NCI-H748 (cell line): ENCODE measurements around the gene TADA3.
A peak's percentile ranks its signal among the peaks of the same experiment; 100 is the strongest.

Experiments used
- DNase-seq: peaks from one replicate; lab custom pipeline; 2025; ENCODE audit not compliant: unreplicated experiment; lab: John Stamatoyannopoulos, UW

The TADA3 gene, protein sequence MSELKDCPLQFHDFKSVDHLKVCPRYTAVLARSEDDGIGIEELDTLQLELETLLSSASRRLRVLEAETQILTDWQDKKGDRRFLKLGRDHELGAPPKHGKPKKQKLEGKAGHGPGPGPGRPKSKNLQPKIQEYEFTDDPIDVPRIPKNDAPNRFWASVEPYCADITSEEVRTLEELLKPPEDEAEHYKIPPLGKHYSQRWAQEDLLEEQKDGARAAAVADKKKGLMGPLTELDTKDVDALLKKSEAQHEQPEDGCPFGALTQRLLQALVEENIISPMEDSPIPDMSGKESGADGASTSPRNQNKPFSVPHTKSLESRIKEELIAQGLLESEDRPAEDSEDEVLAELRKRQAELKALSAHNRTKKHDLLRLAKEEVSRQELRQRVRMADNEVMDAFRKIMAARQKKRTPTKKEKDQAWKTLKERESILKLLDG

DNA sequence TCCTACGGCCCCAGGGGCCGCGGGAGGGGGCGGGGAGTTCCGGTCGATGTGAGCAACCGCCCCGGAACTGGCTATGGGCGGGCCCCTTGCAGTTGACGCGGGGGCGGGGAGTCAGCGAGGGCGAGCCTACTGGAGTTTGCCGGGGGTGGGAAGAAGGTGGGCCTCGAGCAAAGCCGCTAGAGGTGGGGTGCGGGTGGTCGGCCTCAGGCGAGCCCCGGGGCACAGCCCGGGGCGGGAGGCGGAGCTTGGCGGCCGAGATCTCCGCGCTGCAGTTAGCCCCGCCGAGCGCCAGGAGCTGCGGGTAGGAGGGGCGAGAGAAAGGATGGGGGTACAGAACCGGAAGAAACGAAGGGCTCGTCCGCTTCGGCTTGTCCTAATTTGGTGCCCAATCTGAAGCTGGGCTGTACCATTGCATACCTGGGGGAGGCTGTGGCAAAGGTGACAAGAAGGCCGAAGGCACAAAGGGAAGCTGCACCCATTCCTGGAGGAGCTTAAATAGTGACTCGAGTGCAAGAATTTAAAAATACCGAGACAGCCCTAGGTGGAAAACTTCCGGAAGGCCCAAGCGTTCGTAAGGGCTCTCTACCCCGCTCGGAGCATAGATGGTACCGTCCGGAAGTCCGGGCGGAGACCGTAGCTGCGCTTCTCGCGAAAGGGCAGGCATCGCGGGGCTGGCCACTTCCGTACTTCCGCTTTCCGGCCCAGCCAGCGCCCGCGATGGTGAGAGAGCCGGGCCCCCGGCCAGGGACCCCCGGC, at the start of gene TADA3, which contains the start of gene ARPC4:
Gene TADA3 (minus strand): TSS at position 69 of the 756 bp plus-strand sequence. CDS start 1,007 bp downstream, outside the sequence.
Gene ARPC4 (plus strand): TSS at position 678 of the 756 bp plus-strand sequence. CDS start 40 bp downstream, at position 718.
- DNase-seq, result peak; percentile 92

DNA sequence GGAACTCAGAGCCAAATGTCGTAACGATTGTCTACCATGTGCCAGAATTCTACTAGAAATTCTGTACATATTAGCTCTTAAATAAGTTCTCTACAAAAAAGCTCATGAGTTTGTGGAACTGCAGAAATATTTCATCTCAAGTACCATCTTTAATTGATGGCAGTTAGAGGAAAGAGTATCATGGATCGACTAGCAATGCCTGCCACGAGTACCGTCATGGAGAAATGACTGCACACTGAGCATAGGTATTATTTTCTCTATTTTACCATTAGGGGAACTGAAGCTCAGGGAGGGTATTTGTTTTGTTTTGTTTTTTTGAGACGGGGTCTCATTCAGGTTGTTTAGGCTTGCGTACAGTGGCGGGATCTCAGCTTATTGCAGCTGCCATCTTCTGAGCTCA, 48.7 kb upstream of the TADA3 start:
- DNase-seq, result no peak

DNA sequence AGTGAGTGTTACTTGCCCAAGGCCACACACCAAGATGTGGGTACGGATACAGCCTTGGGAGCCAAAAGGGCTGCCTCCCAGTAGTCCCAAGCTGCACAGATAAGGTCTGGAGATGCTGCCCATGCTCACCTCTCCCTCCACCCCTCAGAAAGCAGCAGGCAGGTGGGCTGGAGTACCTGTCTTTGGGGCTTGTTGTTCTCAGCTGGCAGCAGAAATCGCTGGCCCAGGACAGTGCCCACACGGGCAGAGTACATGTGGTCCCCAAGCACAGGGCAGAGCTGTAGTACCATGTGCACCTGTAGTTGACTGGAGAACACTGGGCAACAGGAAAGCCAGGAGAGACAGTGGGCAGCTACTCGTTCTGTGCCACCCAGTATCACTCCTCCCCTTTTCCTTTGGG, 46.6 kb upstream of the TADA3 start:
- DNase-seq, result no peak

DNA sequence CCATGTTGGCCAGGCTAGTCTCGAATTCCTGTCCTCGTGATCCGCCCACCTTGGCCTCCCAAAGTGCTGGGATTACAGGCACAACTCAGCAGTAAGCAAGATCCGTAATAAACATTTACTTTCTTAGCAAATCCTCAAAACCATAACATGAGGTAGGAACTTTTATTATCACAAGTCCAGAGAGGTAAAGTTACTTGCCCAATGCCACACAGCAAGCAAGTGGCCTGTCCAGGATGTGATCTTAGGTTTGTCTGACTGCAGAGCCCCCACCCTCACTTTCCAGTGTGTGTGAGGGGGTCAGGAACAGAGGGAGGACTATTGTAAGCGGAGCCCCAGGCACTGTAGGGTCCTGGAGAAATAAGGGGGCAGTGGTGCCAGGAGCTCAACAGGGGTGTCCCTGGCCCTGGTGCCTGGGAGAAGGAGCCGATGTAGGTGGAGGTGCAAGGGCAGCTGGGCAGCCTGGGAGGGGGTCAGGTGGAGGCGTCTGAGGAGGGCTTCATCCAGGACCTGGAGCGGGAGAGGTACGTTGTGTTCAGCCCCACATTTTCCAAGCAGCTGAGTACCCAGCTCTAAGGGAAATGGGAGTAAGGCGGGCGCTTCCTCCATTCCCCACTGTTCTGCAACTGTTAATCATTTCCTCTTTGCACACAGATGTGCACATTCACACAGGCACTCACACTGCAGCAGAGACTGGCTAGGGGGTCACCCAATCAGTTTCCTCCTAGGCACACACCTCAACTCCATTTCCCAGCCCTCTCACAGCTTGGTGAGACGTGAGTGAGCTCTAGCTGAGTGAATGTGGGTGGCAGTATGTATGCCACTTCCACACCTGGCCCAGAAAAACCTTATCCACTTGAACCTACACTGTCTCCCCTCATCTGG, 45.7 kb upstream of the TADA3 start:
- DNase-seq, result no peak

DNA sequence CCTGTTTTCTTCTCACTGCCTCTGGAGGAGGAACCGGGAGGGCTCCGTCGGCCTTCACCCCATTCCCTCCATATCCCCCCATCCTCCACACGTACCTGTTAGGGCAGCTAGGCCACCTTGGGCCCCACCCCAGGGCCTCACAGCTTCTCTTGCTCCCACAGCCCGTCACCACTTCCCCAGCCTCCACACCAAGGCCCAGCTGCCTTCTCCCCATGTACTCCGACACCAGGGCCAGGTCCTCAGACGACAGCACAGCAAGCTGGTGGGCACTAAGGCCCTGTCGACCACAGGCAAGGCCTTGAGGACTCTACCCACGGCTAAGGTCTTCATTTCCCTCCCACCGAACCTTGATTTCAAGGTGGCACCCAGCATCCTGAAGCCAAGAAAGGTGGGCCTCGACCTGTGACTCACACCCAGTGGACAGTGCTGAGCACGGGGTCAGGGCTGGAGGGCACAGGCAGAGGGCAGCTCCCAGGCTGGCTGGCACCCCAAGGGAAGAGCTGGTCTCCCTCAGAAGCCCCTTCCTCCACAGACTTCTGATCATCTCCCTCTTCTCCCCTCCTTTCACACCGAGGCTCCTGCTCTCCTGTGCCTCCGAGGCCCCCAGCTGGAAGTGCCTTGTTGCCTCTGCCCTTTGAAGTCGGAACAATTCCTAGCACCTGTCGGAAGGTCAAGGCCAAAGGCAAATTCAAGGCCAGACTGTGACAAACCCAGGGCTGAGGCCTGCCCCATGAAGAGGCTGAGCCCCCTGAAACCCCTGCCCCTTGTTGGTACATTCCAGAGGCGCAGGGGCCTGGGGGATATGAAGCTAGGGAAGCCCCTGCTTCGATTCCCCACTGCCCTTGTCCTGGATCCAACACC, 42.5 kb upstream of the TADA3 start:
- DNase-seq, result no peak

DNA sequence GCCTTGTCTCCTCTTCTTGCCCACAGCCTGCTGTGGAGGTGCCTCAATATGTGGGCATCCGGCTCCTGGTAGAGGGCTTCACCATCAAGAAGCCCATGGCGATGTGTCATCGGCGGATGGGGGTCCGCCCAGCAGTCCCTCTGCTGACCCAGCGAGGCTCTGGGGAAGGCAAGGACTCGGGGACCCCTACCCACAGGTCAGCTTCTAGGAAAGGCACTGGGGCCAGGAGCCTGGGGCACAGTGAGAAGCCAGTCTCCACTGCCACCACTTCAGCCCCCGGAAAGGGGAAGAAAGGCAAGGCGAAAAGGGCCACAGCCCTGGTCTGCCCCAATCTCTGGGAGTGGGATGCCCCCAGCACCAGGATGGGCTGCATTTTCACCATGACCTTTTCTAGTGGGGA, 40.8 kb upstream of the TADA3 start:
- DNase-seq, result no peak

DNA sequence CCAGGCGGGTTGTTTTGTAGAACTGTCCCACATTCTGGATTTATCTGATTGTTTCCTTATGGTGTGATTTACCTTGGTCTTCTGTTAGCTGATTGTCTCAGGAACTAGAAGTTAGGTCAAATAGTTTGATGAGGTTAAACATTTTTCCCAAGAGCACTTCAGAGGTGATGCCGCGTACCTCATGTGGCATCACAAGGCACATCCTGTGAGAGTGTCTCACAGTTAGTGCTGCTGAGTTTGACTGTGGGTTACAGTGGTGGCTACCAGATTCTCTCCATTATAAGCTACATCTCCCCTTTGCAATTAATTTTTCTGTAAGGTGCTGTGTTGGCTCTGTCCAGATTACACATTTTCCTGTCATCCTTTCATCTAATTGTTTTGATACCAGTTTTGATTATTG, 39.0 kb upstream of the TADA3 start:
- no peak for DNase-seq

DNA sequence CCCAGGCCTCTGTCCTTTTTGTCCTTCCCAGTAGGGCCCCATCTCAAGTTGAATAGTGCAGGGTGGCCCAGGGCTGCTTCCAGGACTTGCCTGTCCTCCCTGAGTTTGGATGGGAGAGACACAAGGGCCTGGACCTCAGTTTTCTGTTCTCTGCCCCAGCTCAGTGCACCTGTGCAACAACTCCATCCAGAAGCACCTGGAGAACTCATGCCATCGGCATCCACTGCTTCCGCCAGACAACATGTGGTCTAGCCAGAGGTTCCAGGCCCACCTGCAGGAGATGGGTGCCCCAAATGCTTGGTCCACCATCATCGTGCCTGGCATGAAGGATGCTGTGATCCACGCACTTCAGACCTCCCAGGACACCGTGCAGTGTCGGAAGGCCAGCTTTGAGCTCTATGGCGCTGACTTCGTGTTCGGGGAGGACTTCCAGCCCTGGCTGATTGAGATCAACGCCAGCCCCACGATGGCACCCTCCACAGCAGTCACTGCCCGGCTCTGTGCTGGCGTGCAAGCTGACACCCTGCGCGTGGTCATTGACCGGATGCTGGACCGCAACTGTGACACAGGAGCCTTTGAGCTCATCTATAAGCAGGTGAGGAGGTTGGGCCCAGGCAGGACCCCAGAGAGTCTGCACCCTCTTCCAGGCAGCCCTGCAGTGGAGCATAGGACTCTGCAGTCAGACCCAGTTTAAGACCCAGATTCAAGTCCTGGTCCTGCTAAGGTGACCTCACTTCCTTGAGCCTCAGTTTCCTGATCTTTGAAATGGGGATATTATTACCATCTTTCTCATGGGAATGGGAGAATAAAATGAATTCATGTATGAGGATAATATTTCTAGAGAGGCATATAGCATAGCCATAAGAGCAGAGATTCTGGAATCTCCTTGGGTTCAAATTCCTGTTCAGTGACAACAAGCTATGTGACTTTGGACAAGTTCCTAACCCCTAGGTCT, 36.8 kb upstream of the TADA3 start:
- DNase-seq, result no peak

DNA sequence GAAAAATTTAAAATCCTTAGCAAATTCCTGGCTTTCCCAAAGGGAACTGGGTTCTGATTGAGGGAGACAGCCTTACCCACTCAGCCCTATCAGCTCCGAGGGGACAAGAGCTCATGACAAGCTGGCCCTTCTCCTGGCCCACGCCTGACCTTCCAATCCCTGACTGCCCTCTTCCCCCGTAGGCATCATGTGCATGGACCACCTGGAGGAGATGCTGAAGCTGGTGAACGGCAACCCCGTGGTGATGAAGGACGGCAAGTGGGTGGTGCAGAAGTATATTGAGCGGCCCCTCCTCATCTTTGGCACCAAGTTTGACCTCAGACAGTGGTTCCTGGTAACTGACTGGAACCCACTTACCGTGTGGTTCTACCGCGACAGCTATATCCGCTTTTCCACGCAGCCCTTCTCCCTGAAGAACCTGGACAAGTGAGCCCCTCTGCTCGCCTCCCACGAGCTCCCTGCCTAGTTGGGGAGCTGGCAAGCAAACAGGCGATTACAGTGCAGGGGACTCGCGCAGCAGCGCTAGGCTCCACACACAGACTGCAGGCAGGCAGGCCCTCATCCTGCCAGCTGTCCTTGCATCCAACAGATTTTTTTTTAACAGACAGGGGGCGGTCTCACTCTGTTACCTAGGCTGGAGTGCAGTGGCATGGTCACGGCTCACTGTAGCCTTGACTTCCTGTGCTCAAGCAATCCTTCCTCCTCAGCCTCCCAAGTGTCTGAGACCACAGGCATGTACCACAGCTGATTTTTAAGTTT, 34.7 kb upstream of the TADA3 start:
- peak; percentile 20 for DNase-seq

DNA sequence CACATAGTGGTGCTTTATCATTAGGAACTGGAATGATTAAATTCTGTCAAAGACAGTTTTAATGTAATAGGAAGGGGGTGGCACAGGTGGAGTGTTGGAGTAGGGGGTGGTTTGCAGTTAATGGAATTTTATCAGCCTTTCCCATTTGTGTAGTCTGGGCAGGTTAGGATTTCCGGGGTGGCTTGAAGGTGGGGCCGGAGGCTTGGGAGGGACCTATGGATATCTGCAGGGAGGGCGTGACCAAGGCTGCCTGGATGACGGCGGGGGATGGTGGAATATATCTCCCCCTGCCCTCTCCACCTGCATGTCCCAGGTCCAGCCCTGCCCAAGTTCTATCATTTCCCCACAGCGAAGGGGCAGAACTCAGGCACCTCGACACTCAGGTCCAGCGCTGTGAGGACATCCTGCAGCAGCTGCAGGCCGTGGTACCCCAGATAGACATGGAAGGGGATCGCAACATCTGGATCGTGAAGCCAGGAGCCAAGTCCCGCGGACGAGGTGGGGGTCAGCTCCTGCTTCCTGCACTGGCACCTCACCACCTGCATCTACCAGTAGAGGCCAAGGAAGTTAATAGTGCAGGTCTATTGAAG, 33.3 kb upstream of the TADA3 start:
- no peak for DNase-seq

DNA sequence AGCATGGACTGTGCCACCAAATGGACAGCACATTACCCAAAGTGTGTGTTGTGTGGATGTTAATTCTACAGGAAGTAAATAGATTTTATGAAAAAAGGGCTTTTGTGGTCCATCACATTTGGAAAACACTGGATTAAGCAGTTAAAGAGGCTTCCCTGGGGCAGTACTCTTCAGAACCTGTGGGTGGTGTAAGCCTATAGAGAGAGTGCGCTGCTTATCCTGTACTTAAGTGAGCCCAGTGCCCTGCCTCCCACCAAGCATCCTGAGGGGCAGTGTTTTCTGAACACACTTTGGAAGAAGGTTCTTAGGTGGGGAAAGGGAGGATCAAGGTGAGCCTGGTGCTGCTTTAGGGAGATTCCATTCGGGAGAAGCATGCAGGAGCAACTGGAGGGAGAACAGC, 28.7 kb upstream of the TADA3 start:
- DNase-seq, result no peak

DNA sequence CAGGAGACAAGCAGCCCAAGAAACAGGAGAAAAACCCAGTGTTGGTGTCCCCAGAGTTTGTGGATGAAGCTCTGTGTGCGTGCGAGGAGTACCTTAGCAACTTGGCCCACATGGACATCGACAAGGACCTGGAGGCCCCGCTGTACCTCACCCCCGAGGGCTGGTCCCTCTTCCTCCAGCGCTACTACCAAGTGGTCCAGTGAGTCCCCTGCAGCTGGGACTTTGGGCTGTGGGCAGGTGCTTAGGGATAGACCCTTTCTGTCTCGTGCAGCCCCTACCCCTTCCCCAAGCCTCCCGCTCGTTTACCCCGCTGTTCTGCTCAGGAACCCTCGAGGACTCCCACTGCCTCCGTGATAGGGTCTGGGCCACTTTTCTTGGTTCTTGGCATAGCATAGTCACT, 28.3 kb upstream of the TADA3 start:
- no peak for DNase-seq

DNA sequence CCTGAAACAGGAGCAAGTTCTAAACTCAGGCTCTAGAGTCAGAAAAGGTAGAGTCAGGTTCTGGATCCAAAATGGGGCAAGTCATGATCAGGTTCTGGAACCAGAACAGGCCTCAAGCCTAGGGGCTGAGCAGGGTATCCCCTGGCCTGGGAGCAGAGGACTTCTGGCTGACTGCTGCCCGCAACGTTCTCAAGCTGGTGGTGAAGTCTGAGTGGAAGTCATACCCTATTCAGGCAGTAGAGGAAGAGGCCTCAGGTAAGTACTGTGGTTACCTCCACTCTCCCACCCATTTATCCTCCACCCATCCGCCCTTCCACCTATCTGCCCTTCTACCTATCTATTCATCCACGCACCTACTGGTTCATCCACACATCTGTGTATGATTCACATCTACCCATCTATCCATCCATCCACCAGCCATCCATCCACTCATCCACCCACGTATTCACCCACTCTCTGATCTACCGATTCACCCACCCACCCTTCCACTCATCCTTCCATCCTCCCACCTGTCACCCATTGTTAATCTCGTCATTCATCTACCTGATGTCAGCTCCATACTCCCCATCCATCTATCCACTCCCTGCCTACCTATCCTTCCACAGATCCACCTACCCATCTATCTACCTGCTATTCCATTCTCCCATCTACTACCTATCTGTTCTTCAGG, 26.5 kb upstream of the TADA3 start:
- DNase-seq, result no peak

DNA sequence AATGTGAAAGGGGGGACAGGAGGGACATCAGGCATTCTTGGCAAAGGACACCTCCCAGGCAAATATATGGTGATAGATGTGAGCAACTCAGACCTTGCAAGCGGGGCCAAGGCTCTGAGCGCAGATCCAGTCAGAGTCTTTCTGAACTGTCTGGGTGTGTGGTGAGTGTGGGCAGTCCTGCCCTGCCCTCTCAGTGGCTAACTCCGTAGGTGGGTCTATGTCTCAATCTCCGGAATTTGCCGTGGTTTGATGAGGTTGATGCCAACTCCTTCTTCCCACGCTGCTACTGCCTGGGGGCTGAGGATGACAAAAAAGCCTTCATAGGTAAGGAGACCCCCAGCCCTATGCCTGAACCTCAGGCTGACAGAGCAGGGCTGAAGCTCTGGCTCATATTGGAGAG, 25.2 kb upstream of the TADA3 start:
- DNase-seq, result no peak

DNA sequence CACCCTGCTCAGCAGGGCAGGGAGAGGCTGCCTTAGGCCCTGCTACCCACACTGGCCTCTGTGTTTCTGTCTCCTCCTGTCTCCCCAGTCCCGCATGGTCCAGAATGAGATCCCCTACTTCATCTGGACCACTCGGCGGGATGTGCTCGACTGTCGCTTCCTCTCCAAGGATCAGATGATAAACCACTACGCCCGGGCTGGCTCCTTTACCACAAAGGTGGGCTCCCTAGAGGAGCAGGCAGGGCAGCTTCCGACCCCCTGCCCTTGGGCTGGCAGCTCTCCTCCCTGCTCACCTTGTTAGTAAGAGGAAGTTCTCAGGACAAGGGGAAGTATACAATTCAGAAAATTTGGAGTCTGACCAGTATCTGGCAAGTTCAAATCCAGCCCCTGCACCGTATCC, 23.7 kb upstream of the TADA3 start:
- DNase-seq, result no peak

DNA sequence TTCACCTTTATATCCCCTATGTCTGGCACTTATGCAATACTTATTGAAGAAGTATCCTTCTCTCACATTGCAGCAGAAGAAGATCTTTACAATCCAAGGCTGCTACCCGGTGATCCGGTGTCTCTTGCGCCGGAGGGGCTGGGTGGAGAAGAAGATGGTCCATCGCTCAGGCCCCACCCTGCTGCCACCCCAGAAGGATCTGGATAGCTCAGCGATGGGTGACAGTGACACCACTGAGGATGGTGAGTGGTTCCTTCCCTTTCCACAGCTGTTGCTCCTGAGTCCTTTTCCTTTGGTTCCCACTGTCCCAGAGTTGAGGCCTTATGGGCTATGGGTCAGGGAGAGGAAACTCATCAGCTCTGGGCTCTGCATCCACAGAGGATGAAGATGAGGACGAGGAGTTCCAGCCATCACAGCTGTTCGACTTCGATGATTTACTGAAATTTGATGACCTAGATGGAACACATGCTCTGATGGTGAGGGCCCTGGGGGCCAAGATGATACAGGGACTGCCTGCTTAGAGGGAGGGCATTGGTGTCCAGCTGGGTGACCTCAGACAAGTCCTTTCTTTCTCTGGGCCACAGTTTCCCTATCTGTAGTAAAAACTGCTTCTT, 20.7 kb upstream of the TADA3 start:
- no peak for DNase-seq

DNA sequence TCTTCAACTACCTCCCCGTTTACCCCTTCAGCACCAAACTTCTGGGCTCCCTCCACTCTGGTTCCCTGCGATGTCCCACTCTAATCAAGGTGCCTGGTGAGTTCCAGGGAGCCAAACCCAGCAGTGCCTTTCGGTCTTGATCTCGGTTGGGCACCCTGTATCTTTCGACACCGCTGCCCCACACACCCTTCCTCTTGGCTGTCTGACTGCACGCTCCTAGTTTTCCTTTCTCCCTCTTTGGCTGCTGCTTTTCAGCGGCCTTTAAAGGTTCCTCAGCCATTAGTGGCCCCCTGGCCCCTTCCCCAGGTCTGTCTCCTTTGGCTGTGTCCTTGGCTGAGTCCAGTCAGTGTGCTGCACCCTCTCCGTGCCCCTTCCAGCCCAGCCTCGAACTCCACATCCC, 18.6 kb upstream of the TADA3 start:
- no peak for DNase-seq
